Vagina (tissue), 2 donors: ENCODE data around the gene LIN37.

Experiments
- POLR2A ChIP-seq, 2 donors: fragments of 450-650 bp; IDR thresholded peaks; one replicate each; pipeline ENCODE4 v1.6.1; 2017; ENCODE audit warnings: antibody characterized with exemption in 2 of 2, mild to moderate bottlenecking in 2 of 2, moderate library complexity in 2 of 2
- POLR2AphosphoS5 ChIP-seq, 2 donors: sonication (generic); formaldehyde crosslinking; IDR thresholded peaks; one replicate each; pipeline ENCODE4 v1.9.0; 2017; ENCODE audit warnings: antibody characterized with exemption in 2 of 2, mild to moderate bottlenecking in 2 of 2, low read depth in 1 of 2; ENCODE audit not compliant: insufficient read depth in 1 of 2
- TF ChIP-seq, protein P1 (sequence below), 3 experiments: fragments of 450-650 bp in 2 of 3; fragments of 200-600 bp in 1 of 3; sonication (generic) in 1 of 3; IDR thresholded peaks; one replicate each; pipeline ENCODE4 v1.5.1; 2017 to 2019; ENCODE audit warnings: antibody characterized with exemption in 3 of 3, mild to moderate bottlenecking in 2 of 3, moderate library complexity in 2 of 3

DNA sequence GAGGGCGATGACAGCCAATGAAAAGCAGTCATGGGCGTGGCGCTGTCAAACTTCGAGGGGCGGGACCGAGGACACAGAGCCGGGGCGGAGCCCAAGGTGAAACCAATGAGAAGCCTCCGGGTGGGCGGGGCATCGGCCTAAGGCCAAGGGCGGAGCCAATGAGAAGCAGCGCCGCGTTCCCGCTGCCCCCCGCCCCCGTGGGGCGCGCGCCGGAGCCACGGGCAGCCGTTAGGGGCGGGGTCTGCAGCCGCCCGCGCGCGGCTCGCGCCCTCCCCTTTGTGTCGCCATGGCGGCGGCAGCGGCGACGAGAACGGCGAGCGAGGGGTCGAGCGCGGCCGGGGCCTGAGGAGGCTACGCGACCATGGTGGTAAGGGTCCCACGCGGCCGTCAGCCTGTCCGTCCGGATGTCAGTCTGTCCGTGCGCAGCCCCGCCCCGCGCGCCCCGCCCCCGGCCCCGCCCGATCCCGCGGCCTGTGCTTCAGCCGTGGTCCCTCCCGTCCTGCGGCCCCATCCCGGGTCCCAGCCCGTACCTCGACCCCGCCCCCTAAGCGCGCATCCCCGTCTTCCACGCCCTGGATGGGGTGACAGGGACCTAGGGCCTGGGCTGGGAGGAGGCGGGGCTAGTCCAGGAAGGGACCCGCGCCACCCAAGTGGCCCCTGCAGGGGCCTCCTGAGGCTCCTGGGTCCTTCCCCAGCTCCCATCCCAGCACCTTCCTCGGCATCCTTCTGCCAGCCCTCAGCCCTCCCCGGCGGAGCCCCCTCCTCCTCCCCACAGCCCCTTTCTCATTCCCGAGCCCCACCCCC lies 27.1 kb downstream of the LIN37 start, which contains the start of gene ARHGAP33:
- TF ChIP-seq POLR2AphosphoS5 (IDR thresholded peaks at IDR 0.05; ENCODE audit: insufficient read depth in 1 of 2, low read depth in 1 of 2) (peak in 1 of 2 donors; percentile 38), POLR2A (IDR thresholded peaks at IDR 0.05) (no peak)
- TF ChIP-seq, protein P1, sequence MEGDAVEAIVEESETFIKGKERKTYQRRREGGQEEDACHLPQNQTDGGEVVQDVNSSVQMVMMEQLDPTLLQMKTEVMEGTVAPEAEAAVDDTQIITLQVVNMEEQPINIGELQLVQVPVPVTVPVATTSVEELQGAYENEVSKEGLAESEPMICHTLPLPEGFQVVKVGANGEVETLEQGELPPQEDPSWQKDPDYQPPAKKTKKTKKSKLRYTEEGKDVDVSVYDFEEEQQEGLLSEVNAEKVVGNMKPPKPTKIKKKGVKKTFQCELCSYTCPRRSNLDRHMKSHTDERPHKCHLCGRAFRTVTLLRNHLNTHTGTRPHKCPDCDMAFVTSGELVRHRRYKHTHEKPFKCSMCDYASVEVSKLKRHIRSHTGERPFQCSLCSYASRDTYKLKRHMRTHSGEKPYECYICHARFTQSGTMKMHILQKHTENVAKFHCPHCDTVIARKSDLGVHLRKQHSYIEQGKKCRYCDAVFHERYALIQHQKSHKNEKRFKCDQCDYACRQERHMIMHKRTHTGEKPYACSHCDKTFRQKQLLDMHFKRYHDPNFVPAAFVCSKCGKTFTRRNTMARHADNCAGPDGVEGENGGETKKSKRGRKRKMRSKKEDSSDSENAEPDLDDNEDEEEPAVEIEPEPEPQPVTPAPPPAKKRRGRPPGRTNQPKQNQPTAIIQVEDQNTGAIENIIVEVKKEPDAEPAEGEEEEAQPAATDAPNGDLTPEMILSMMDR (IDR thresholded peaks at IDR 0.05), result no peak
